HL-60 (cell line): ENCODE data around the gene PANX2.

Source experiments
- DNase-seq, 2 experiments: peaks; one replicate each; pipeline ENCODE4 v3.0.0-alpha.2; 2010 to 2020; ENCODE audit warnings: low read depth in 1 of 2, low spot score in 1 of 2
- H3K27ac ChIP-seq: fragments of 250-450 bp; sonication (Bioruptor Pico); replicated peaks from 2 replicates; pipeline ENCODE4 v1.5.1; 2020; ENCODE audit warnings: mild to moderate bottlenecking, moderate library complexity
- H3K27me3 ChIP-seq: fragments of 250-450 bp; sonication (Bioruptor Pico); 2 replicates; pipeline ENCODE4 v1.5.1; 2021; ENCODE audit warnings: mild to moderate bottlenecking, moderate library complexity; ENCODE audit not compliant: insufficient read depth, poor library complexity, severe bottlenecking
- H3K4me3 ChIP-seq: replicated peaks from 2 replicates; pipeline ENCODE4 v1.5.1; 2011; ENCODE audit warnings: mild to moderate bottlenecking, control low read depth, low read length; ENCODE audit not compliant: insufficient read depth
- CTCF ChIP-seq: IDR thresholded peaks from one replicate; pipeline ENCODE4 v1.5.1; 2011; ENCODE audit warnings: low read length, control low read depth, inconsistent platforms; ENCODE audit not compliant: insufficient read depth
- GABPA ChIP-seq: IDR thresholded peaks from 2 replicates; pipeline ENCODE4 v1.6.1; 2012; ENCODE audit warnings: low read depth
- POLR2AphosphoS5 ChIP-seq: IDR thresholded peaks from 2 replicates; pipeline ENCODE4 v1.6.1; 2012; ENCODE audit warnings: low read depth
- REST ChIP-seq: IDR thresholded peaks from 2 replicates; pipeline ENCODE4 v1.6.1; 2012; ENCODE audit warnings: low read depth; ENCODE audit not compliant: insufficient replicate concordance
- SPI1 ChIP-seq: IDR thresholded peaks from 2 replicates; pipeline ENCODE4 v1.6.1; 2012; ENCODE audit warnings: low read depth, mild to moderate bottlenecking, borderline replicate concordance

The PANX2 gene

GRCh38 chr22:50173311-50173982 lies 2.9 kb downstream of the PANX2 start:
- Histone ChIP-seq H3K4me3 (no peak overlapping the region), H3K27me3 (peaks cover 6% of the 10 kb centered on the region), H3K27ac (no peak overlapping the region)
- DNase-seq = peak in 1 of 2 experiments; percentile 74
- no peak for TF ChIP-seq GABPA
- peak; percentile 86 for TF ChIP-seq SPI1

- H3K27me3 ChIP-seq = peaks cover 4% of the 10 kb centered on the region
- no peak overlapping the region for H3K4me3 ChIP-seq
- H3K27ac ChIP-seq = no peak overlapping the region
- no peak for DNase-seq
- TF ChIP-seq POLR2AphosphoS5 (no peak), SPI1 (no peak), GABPA (no peak), CTCF (no peak), REST (no peak)
Observed at GRCh38 chr22:50173983-50174355, 3.4 kb downstream of the PANX2 start.

GRCh38 chr22:50174382-50175190 lies 4.1 kb downstream of the PANX2 start:
- no peaks in the 10 kb centered on the region for H3K27me3 ChIP-seq
- H3K4me3 ChIP-seq = no peak overlapping the region
- no peak overlapping the region for H3K27ac ChIP-seq
- no peak for DNase-seq
- TF ChIP-seq GABPA (no peak), POLR2AphosphoS5 (no peak), CTCF (no peak), REST (no peak), SPI1 (no peak)

- no peak for TF ChIP-seq REST
- no peak for TF ChIP-seq CTCF
- no peak for TF ChIP-seq GABPA
- no peak for TF ChIP-seq SPI1
- TF ChIP-seq POLR2AphosphoS5 = no peak
- no peak overlapping the region for H3K27ac ChIP-seq
- H3K4me3 ChIP-seq = no peak overlapping the region
- no peak for DNase-seq
- H3K27me3 ChIP-seq = no peaks in the 10 kb centered on the region
Observed at GRCh38 chr22:50175191-50175461, 4.6 kb downstream of the PANX2 start.
